Osteoblast (primary cell): ENCODE results near the gene TUBB3. TPM values are rescaled to one million over a fixed set of nuclear protein-coding genes. Genes with fewer than 3 reads are reported as not detected.

ENCODE experiments used
- DNase-seq: peaks from one replicate; pipeline ENCODE4 v3.0.0; 2011; ENCODE audit warnings: low spot score, mixed read lengths; ENCODE audit not compliant: insufficient read length; ENCODE audit errors: missing footprints
- H2AFZ ChIP-seq: 2 replicates; pipeline ENCODE4 v1.6.0; 2011; ENCODE audit warnings: mild to moderate bottlenecking, low read length
- H3K27ac ChIP-seq: 2 replicates; pipeline ENCODE4 v1.5.1; 2011; ENCODE audit warnings: mild to moderate bottlenecking, low read depth, low read length, moderate library complexity
- H3K27me3 ChIP-seq: 2 replicates; pipeline ENCODE4 v1.6.0; 2012; ENCODE audit warnings: mild to moderate bottlenecking, control low read depth, inconsistent platforms, low read length, moderate library complexity; ENCODE audit not compliant: insufficient read depth
- H3K36me3 ChIP-seq: 2 replicates; pipeline ENCODE4 v1.5.1; 2011; ENCODE audit warnings: mild to moderate bottlenecking, low read length, control low read depth, moderate library complexity; ENCODE audit not compliant: insufficient read depth
- H3K4me1 ChIP-seq: 2 replicates; pipeline ENCODE4 v1.5.1; 2011; ENCODE audit warnings: mild to moderate bottlenecking, low read length, control low read depth, moderate library complexity; ENCODE audit not compliant: insufficient read depth
- H3K4me2 ChIP-seq: 2 replicates; pipeline ENCODE4 v1.6.0; 2011; ENCODE audit warnings: mild to moderate bottlenecking, low read length; ENCODE audit not compliant: insufficient read depth
- H3K4me3 ChIP-seq: fragments of 200-600 bp; sonication (generic); 3 replicates; pipeline ENCODE4 v1.5.1; 2012; ENCODE audit warnings: mild to moderate bottlenecking, low read length, inconsistent platforms; ENCODE audit not compliant: insufficient read depth
- H3K79me2 ChIP-seq: 2 replicates; pipeline ENCODE4 v1.6.0; 2012; ENCODE audit warnings: mild to moderate bottlenecking, low read length, control low read depth, inconsistent platforms; ENCODE audit not compliant: insufficient read depth
- H3K9me3 ChIP-seq: 2 replicates; pipeline ENCODE4 v1.5.1; 2011; ENCODE audit warnings: low read depth, low read length, control low read depth
- H4K20me1 ChIP-seq: 2 replicates; pipeline ENCODE4 v1.6.0; 2012; ENCODE audit warnings: mild to moderate bottlenecking, low read length, control low read depth; ENCODE audit not compliant: insufficient read depth
- total RNA-seq: library from RNA; depleted of rRNA; stranded (reverse); fragments of >200 nt; gene quantifications from 2 replicates; pipeline ENCODE4 v1.2.3, GENCODE V29; 2012
- TF ChIP-seq, protein P1 (sequence below): IDR thresholded peaks from 2 replicates; pipeline ENCODE4 v1.5.1; 2011; ENCODE audit warnings: mild to moderate bottlenecking, low read depth, low read length, moderate library complexity; ENCODE audit errors: extremely low read depth

TUBB3 gene
- total RNA-seq, 1 donor, result 166 TPM

DNA sequence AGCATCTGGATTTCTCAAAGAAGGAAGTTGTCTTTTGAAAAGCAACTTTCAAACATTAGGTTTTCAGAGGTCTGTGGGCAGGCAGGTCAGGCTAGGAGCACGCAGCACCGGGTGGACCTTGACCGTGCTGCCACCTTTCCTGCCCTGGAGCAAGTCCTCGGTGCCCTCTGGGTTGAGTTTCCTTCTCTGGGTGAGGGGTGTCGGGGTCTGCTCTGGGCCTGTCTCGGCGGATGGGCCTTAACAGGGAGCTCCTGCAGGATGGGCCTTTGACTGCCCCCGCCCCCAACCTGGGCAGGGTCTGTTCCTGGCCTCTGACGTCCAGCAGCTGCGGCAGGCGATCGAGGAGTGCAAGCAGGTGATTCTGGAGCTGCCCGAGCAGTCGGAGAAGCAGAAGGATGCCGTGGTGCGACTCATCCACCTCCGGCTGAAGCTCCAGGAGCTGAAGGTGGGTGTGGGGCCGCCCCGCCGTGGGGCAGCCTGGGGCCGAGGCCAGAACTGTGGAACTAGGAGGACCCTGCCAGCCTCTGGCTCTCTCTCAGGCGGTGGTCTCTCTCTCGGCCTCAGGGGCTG is 34.2 kb downstream of the TUBB3 start:
- Histone ChIP-seq H3K4me2 (no peak overlapping the region), H3K27me3 (no peaks in the 10 kb centered on the region), H3K79me2 (peaks cover 27% of the 10 kb centered on the region), H3K36me3 (peaks cover 15% of the 10 kb centered on the region), H3K4me3 (no peak overlapping the region), H3K9me3 (no peaks in the 10 kb centered on the region), H4K20me1 (peaks cover 17% of the 10 kb centered on the region), H3K4me1 (no peaks in the 10 kb centered on the region), H2AFZ (no peak overlapping the region), H3K27ac (no peak overlapping the region)
- no peak for DNase-seq
- TF ChIP-seq, protein P1, sequence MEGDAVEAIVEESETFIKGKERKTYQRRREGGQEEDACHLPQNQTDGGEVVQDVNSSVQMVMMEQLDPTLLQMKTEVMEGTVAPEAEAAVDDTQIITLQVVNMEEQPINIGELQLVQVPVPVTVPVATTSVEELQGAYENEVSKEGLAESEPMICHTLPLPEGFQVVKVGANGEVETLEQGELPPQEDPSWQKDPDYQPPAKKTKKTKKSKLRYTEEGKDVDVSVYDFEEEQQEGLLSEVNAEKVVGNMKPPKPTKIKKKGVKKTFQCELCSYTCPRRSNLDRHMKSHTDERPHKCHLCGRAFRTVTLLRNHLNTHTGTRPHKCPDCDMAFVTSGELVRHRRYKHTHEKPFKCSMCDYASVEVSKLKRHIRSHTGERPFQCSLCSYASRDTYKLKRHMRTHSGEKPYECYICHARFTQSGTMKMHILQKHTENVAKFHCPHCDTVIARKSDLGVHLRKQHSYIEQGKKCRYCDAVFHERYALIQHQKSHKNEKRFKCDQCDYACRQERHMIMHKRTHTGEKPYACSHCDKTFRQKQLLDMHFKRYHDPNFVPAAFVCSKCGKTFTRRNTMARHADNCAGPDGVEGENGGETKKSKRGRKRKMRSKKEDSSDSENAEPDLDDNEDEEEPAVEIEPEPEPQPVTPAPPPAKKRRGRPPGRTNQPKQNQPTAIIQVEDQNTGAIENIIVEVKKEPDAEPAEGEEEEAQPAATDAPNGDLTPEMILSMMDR, result no peak

DNA sequence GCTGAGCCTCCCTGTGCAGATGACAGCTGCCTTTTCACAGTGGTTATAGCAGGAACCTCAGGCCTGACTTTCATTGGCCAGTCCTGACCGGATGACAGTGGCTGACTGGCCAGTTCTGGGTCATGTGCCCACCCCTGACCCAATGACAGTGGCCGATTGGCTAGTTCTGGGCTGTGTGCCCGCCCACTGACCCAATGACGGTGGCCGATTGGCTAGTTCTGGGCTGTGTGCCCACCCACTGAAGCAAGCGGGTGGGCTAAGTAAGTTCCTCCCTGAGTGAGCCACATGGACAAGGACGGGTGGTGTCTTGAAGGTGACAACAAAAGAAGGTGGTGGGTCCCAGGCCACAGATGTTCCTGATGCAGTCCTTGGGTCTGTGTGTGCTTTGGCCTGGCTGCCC is 34.9 kb downstream of the TUBB3 start:
- Histone ChIP-seq H3K79me2 (peaks cover 19% of the 10 kb centered on the region), H3K27ac (no peak overlapping the region), H3K4me1 (no peaks in the 10 kb centered on the region), H2AFZ (no peak overlapping the region), H3K9me3 (no peaks in the 10 kb centered on the region), H3K27me3 (no peaks in the 10 kb centered on the region), H4K20me1 (peaks cover 16% of the 10 kb centered on the region), H3K4me2 (no peak overlapping the region), H3K4me3 (no peak overlapping the region), H3K36me3 (peaks cover 15% of the 10 kb centered on the region)
- TF ChIP-seq, protein P1, result no peak
- DNase-seq, result peak; percentile 95

DNA sequence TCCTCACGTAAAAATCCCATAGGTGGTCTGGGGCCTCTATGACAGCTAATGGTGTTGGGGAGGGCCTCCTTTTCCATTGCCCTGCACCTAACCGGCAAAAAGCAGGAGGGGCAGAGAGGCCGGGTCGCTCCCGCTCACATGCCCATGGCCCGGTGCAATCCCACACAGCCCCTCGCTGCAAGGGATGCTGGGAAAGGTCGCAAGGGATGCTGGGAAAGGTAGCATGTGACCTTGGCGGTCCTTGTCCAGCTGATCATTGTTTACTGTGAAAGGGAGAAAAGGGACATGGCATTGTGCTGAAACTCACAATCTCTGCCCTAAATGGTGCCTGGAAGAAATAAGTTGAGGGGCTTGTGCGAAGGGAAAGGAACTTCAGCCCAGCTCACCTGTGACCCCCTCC is 35.5 kb downstream of the TUBB3 start:
- H3K27me3 ChIP-seq, result no peaks in the 10 kb centered on the region
- H3K4me2 ChIP-seq, result no peak overlapping the region
- TF ChIP-seq, protein P1, result no peak
- no peak overlapping the region for H3K27ac ChIP-seq
- peaks cover 12% of the 10 kb centered on the region for H4K20me1 ChIP-seq
- no peak for DNase-seq
- no peaks in the 10 kb centered on the region for H3K4me1 ChIP-seq
- peaks cover 15% of the 10 kb centered on the region for H3K36me3 ChIP-seq
- peaks cover 14% of the 10 kb centered on the region for H3K79me2 ChIP-seq
- no peaks in the 10 kb centered on the region for H3K9me3 ChIP-seq
- H3K4me3 ChIP-seq, result no peak overlapping the region
- no peak overlapping the region for H2AFZ ChIP-seq

GRCh38 chr16:89960966-89961365 is 37.8 kb downstream of the TUBB3 start:
- peaks cover 15% of the 10 kb centered on the region for H3K36me3 ChIP-seq
- H3K4me3 ChIP-seq, result no peak overlapping the region
- H3K27me3 ChIP-seq, result no peaks in the 10 kb centered on the region
- H3K27ac ChIP-seq, result no peak overlapping the region
- TF ChIP-seq, protein P1, result no peak
- H4K20me1 ChIP-seq, result peaks cover 3% of the 10 kb centered on the region
- H3K4me2 ChIP-seq, result no peak overlapping the region
- DNase-seq, result no peak
- H2AFZ ChIP-seq, result no peak overlapping the region
- no peaks in the 10 kb centered on the region for H3K9me3 ChIP-seq
- no peaks in the 10 kb centered on the region for H3K79me2 ChIP-seq
- no peaks in the 10 kb centered on the region for H3K4me1 ChIP-seq
